ENCODE measurements around the gene RUNX3.
A peak's percentile ranks its signal among the peaks of the same experiment; 100 is the strongest.

Gene RUNX3

DNA sequence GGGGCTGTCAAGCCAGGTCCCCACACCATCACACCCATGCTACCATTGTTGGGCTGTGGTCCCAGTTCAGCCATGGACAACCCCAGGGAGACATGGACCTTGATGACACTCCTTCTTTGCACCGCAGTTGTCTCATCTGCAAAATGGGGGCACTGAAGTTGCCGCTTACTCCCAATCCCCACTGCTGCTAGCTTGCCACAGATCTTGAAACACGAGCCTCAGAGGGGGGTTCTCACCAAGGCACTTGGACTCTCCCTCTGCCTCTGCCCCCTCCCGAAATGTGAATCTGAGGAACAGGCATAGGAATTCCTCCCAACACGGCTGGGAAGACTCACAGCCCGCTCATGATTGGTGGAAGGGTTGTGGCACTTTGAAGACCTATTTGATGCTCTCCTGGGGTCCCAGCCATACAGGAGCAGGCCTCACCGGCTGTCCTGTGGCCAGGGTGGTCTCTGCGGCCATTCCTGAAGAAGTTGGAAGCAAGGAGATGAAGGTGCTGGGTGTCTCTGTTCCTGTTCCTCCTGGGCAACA lies 31.1 kb downstream of the RUNX3 start:
- TF ChIP-seq, protein P1, sequence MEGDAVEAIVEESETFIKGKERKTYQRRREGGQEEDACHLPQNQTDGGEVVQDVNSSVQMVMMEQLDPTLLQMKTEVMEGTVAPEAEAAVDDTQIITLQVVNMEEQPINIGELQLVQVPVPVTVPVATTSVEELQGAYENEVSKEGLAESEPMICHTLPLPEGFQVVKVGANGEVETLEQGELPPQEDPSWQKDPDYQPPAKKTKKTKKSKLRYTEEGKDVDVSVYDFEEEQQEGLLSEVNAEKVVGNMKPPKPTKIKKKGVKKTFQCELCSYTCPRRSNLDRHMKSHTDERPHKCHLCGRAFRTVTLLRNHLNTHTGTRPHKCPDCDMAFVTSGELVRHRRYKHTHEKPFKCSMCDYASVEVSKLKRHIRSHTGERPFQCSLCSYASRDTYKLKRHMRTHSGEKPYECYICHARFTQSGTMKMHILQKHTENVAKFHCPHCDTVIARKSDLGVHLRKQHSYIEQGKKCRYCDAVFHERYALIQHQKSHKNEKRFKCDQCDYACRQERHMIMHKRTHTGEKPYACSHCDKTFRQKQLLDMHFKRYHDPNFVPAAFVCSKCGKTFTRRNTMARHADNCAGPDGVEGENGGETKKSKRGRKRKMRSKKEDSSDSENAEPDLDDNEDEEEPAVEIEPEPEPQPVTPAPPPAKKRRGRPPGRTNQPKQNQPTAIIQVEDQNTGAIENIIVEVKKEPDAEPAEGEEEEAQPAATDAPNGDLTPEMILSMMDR (IDR thresholded peaks at IDR 0.05; ENCODE audit: control insufficient read depth, insufficient read depth, low read depth, low read length, missing control alignments): no peak
- no peak overlapping the region for H3K4me3 ChIP-seq (ENCODE audit: control insufficient read depth, low read depth, low read length)
- no peak for DNase-seq (ENCODE audit: low read depth)

DNA sequence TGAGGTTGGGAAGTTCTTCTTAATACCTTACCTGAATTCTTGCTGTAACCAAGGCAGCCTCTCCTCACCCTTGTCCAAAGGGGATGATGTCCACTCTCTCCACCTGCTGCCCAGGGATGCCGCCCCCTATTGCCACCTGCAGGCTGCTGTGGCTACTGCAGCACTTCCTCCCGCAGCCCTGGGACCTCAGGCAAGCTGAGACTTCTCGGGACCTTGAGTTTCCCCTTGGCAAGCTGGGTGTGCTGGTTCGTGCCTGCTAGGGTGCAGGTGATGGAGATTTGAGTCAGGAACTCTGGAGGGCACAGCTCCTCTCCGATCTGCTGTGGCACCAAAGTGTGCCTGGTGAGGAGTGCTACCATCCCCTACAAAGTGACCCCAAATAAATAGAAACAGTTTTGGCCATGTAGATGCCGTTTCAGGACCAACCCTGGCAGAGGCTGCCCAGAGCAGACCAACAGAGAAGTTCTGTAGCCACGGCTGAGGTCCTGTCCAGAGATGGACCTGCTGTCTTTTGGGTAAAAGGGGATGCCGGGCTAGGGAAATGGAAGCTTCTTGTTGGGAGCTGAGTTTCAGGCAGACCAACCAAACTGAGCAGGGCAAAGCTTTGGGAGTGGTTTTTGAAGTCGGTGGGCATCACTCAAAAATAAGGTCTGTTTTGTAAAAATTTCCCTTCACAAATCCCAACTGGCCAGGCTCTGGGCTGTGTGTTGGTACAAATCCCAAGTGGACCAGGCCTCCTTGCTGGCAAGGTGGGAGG lies 31.7 kb downstream of the RUNX3 start:
- no peak for DNase-seq (ENCODE audit: low read depth)

DNA sequence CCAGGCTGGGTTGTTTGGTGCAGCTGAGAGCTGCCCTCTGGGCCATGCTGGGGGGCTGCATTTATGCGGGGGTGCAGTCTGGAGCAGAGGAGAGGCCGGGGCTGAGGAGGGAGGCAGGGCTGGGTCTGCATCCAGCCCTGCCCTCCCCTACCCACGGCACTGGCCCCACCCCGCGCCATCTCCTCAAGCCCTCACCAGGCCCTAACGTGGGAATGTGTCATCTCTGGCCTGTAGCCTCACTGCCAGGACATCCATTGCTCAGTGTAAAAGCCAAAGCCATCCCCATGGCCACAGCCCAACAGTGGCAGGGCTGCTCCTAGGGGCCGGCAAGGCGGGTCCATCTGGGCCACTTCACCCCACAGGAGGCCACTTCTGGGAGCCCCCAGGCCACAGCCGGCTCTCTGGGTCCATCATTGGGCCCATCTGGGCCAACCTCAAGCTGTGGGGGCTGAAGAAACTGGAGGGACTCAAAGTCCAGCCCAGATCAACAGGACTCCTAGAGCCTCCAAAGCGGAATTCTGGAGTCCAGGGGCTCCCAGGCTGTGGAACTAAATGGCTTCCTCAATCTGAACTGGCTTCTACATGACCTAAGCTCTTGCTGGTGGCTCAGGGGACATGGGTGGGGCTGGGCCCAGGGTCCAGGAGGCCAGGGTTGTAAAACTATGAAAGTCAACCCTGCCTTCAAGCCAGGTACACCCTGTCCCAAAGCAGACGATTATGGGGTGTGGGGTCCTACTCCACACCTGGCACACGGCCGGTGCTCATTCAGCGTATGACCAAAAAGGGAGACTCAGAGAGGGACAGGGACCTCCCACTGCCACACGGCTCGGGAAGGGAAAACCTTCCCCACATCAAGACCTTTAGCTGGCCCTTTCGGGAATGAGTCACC lies 32.6 kb downstream of the RUNX3 start:
- TF ChIP-seq, protein P1 (IDR thresholded peaks at IDR 0.05; ENCODE audit: control insufficient read depth, insufficient read depth, low read depth, low read length, missing control alignments): no peak
- DNase-seq (ENCODE audit: low read depth): no peak
- H3K4me3 ChIP-seq (ENCODE audit: control insufficient read depth, low read depth, low read length): no peak overlapping the region

More for the DNA sequence above, 31.7 kb downstream of the RUNX3 start:
- TF ChIP-seq, protein P1 (IDR thresholded peaks at IDR 0.05; ENCODE audit: control insufficient read depth, insufficient read depth, low read depth, low read length, missing control alignments): peak; percentile 91
- no peak overlapping the region for H3K4me3 ChIP-seq (ENCODE audit: control insufficient read depth, low read depth, low read length)

DNA sequence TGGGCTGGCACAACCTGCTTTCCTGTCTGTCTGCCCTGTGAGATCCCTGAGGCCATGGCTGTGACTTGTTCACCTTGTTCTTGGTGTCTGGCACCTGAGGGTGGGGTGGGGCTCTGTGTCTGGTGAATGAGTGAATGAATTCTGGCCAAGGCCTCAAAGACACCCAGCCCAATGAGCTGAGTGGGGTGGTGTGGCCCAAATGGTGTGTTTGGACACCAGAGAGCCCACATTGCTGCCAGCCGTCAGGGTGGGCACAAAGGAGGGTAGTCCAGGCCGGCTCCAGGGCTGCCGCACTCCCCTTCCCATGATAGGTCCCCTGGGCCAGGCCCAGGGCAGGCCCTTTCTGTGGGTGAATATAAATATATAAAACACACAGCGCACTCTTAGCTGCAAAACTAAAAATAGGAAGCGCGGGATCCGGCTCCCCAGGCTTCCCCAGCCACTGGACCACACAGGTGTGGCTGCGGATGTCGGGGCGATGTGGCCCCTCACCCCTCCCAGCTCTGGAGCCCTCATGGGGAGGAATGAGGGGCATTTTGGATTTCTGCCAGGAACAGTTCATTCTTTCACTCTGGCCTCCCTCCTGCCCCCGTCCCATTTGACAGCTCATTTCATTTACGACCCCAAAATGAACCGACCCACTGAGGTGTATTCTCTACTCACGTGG lies 33.3 kb downstream of the RUNX3 start:
- TF ChIP-seq, protein P1 (IDR thresholded peaks at IDR 0.05; ENCODE audit: control insufficient read depth, insufficient read depth, low read depth, low read length, missing control alignments): no peak
- no peak overlapping the region for H3K4me3 ChIP-seq (ENCODE audit: control insufficient read depth, low read depth, low read length)
- DNase-seq (ENCODE audit: low read depth): no peak

DNA sequence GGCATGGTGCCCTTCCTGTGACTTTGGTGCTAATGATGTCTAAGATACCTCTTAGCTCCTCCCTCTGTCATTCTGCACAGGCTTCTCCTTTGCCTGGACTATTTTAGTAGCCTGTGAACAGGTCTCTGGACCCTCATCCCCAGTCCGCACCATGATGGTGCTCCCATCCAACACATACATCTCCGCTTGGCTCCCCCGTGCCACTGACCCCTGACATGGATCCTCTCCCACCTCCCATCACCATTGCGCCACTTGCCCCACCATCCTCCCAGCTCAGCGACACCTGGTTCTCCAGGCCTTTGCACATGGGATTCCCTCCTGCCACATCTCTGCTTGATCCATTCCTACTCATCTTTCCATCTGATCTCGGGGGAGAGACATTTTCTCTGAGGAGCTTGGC lies 33.9 kb downstream of the RUNX3 start:
- no peak overlapping the region for H3K4me3 ChIP-seq (ENCODE audit: control insufficient read depth, low read depth, low read length)
- TF ChIP-seq, protein P1 (IDR thresholded peaks at IDR 0.05; ENCODE audit: control insufficient read depth, insufficient read depth, low read depth, low read length, missing control alignments): no peak
- no peak for DNase-seq (ENCODE audit: low read depth)

DNA sequence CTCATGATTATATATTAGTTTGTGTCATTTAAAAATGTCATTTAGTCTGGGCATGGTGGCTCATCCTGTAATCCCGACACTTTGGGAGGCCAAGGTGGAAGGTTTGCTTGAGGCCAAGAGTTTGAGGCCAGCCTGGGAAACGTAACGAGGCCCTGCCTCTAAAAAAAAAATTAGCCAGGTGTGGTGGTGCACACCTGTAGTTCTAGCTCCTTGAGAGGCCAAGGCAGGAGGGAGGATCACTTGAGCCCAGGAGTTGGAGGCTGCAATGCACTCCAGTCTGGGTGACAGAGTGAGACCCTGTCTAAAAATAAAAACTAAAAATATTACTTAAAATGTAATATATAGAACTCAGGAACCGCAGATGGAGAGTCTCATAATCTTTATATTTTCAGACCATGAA lies 34.6 kb downstream of the RUNX3 start:
- DNase-seq (ENCODE audit: low read depth): no peak
- TF ChIP-seq, protein P1 (IDR thresholded peaks at IDR 0.05; ENCODE audit: control insufficient read depth, insufficient read depth, low read depth, low read length, missing control alignments): no peak
- H3K4me3 ChIP-seq (ENCODE audit: control insufficient read depth, low read depth, low read length): no peak overlapping the region

Measured in AG09309 (cell line).